Measurements from ENCODE around the gene LRRC73. TPM values are rescaled to one million over a fixed set of nuclear protein-coding genes. Genes with fewer than 3 reads are reported as not detected.
A peak's percentile ranks its signal among the peaks of the same experiment; 100 is the strongest.

Gene LRRC73
- total RNA-seq, 1 experiment from 2014 or later = 1.4 TPM

DNA sequence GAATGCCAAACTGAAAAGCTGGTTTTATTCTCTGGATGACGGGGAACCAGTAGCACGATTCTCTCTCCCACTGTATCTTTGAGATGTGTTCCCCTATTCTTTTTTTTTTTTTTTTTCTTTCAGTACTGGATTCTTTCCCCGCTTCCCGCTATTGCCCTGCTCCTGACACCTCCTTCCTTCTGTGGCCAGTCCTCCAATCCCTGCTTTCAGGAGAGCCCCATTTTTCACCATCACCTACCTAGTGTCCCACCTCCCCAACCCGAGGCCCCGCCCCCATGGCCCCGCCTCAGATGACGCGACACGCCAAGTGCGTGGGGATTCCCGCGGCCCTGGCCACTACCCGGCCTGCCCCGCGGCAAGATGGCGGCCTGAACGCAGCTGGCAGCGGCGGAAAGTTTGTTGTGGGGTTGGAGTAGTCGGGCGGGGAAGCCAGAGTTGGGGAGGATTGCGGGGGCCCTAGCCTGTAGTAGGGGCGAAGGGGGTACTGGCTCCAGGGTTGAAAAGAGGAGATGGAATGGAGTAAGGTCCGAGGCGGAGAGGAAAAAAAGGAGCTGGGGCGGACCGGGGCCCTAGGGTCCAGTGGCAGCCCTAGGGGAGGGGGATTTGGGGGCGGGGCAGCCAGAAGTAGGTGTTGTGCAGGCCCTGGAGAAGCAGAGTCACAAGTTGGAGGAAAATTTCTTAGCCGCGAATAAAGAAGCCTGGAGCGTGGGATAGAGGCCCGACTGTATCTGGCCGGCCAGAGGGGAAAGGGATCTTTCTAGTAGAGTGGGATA is 32.7 kb downstream of the LRRC73 start, which contains the start of gene TJAP1:
TSS of gene TJAP1 (plus strand) at position 336 of the 773 bp plus-strand sequence. CDS start 21,432 bp downstream, outside the sequence.
- ChIA-PET POLR2A (interaction anchor here (0.8 to 1.2 kb wide), 3 partner anchors 22 to 307 kb away, joined by 3 to 9 read pairs (median 3); partner anchors contain the start of genes DLK2 and ZNF318), CTCF (interaction anchor here (0.7 to 1.8 kb wide), 9 partner anchors 19 to 248 kb away, joined by 3 to 12 read pairs (median 3); partner anchors contain the start of genes DLK2, DNPH1 and LRRC73)
- DNase-seq (ENCODE audit: low spot score) = peak; percentile 98
- no peaks in the 10 kb centered on the region for H3K36me3 Mint-ChIP-seq
- peak within 1 kb of the TSS; percentile 82 for H3K27ac Mint-ChIP-seq
- H3K9me3 Mint-ChIP-seq = no peaks in the 10 kb centered on the region
- H3K27me3 Mint-ChIP-seq (ENCODE audit: low read depth) = no peaks in the 10 kb centered on the region
- peaks cover 45% of the 10 kb centered on the region for H3K4me1 Mint-ChIP-seq
- TF ChIP-seq, protein P1, sequence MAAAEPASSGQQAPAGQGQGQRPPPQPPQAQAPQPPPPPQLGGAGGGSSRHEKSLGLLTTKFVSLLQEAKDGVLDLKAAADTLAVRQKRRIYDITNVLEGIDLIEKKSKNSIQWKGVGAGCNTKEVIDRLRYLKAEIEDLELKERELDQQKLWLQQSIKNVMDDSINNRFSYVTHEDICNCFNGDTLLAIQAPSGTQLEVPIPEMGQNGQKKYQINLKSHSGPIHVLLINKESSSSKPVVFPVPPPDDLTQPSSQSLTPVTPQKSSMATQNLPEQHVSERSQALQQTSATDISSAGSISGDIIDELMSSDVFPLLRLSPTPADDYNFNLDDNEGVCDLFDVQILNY (CRISPR knock-in tag; IDR thresholded peaks at IDR 0.05) = peak; percentile 90; the same call in 1 of the 2 replicates
- TF ChIP-seq, protein P2, sequence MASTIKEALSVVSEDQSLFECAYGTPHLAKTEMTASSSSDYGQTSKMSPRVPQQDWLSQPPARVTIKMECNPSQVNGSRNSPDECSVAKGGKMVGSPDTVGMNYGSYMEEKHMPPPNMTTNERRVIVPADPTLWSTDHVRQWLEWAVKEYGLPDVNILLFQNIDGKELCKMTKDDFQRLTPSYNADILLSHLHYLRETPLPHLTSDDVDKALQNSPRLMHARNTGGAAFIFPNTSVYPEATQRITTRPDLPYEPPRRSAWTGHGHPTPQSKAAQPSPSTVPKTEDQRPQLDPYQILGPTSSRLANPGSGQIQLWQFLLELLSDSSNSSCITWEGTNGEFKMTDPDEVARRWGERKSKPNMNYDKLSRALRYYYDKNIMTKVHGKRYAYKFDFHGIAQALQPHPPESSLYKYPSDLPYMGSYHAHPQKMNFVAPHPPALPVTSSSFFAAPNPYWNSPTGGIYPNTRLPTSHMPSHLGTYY (CRISPR knock-in tag; IDR thresholded peaks at IDR 0.05) = no peak
- TF ChIP-seq SP1 (CRISPR knock-in tag; conservative IDR thresholded peaks at IDR 0.05) (peak; percentile 79), FOXJ3 (CRISPR knock-in tag; IDR thresholded peaks at IDR 0.05; ENCODE audit: borderline replicate concordance) (no peak), TEAD1 (CRISPR knock-in tag; IDR thresholded peaks at IDR 0.05) (peak; percentile 57; the same call in 1 of the 2 replicates), NFYB (CRISPR knock-in tag; conservative IDR thresholded peaks at IDR 0.05; ENCODE audit: low read depth) (0 out of 2 replicates have a peak, but pooled peaks have one; percentile 10), CREM (CRISPR knock-in tag; IDR thresholded peaks at IDR 0.05) (peak; percentile 66; the same call in 1 of the 2 replicates), GABPB1 (CRISPR knock-in tag; IDR thresholded peaks at IDR 0.05) (peak; percentile 60; the same call in 1 of the 2 replicates), ZBTB21 (CRISPR knock-in tag; IDR thresholded peaks at IDR 0.05; ENCODE audit: borderline replicate concordance) (peak; percentile 62; the same call in 1 of the 2 replicates), ZNF232 (CRISPR knock-in tag; IDR thresholded peaks at IDR 0.05) (0 out of 2 replicates have a peak, but pooled peaks have one; percentile 46), ETV6 (CRISPR knock-in tag; IDR thresholded peaks at IDR 0.05) (0 out of 2 replicates have a peak, but pooled peaks have one; percentile 63), FOXP1 (CRISPR knock-in tag; IDR thresholded peaks at IDR 0.05; ENCODE audit: borderline replicate concordance) (peak; percentile 60; the same call in 1 of the 2 replicates), FOXK1 (CRISPR knock-in tag; IDR thresholded peaks at IDR 0.05) (peak; percentile 70; the same call in 1 of the 2 replicates), NR1H2 (CRISPR knock-in tag; IDR thresholded peaks at IDR 0.05) (no peak)
- TF ChIP-seq, protein P3, sequence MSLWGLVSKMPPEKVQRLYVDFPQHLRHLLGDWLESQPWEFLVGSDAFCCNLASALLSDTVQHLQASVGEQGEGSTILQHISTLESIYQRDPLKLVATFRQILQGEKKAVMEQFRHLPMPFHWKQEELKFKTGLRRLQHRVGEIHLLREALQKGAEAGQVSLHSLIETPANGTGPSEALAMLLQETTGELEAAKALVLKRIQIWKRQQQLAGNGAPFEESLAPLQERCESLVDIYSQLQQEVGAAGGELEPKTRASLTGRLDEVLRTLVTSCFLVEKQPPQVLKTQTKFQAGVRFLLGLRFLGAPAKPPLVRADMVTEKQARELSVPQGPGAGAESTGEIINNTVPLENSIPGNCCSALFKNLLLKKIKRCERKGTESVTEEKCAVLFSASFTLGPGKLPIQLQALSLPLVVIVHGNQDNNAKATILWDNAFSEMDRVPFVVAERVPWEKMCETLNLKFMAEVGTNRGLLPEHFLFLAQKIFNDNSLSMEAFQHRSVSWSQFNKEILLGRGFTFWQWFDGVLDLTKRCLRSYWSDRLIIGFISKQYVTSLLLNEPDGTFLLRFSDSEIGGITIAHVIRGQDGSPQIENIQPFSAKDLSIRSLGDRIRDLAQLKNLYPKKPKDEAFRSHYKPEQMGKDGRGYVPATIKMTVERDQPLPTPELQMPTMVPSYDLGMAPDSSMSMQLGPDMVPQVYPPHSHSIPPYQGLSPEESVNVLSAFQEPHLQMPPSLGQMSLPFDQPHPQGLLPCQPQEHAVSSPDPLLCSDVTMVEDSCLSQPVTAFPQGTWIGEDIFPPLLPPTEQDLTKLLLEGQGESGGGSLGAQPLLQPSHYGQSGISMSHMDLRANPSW (CRISPR knock-in tag; conservative IDR thresholded peaks at IDR 0.05; ENCODE audit: low read depth) = no peak
- TF ChIP-seq, protein P4, sequence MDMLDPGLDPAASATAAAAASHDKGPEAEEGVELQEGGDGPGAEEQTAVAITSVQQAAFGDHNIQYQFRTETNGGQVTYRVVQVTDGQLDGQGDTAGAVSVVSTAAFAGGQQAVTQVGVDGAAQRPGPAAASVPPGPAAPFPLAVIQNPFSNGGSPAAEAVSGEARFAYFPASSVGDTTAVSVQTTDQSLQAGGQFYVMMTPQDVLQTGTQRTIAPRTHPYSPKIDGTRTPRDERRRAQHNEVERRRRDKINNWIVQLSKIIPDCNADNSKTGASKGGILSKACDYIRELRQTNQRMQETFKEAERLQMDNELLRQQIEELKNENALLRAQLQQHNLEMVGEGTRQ (CRISPR knock-in tag; IDR thresholded peaks at IDR 0.05) = 0 out of 2 replicates have a peak, but pooled peaks have one; percentile 32
- TF ChIP-seq, protein P5, sequence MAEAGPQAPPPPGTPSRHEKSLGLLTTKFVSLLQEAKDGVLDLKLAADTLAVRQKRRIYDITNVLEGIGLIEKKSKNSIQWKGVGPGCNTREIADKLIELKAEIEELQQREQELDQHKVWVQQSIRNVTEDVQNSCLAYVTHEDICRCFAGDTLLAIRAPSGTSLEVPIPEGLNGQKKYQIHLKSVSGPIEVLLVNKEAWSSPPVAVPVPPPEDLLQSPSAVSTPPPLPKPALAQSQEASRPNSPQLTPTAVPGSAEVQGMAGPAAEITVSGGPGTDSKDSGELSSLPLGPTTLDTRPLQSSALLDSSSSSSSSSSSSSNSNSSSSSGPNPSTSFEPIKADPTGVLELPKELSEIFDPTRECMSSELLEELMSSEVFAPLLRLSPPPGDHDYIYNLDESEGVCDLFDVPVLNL (CRISPR knock-in tag; IDR thresholded peaks at IDR 0.05; ENCODE audit: borderline replicate concordance, low read depth) = no peak
- TF ChIP-seq, protein P6, sequence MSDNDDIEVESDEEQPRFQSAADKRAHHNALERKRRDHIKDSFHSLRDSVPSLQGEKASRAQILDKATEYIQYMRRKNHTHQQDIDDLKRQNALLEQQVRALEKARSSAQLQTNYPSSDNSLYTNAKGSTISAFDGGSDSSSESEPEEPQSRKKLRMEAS (CRISPR knock-in tag; IDR thresholded peaks at IDR 0.05) = peak; percentile 39; the same call in 1 of the 2 replicates
- ATAC-seq = peak; percentile 97
- peak within 1 kb of the TSS; percentile 76 for H3K4me3 Mint-ChIP-seq
